WTC11 (cell line): ENCODE measurements around the gene INO80.

ENCODE experiments used
- USF1 ChIP-seq: sonication (generic); formaldehyde crosslinking; IDR thresholded peaks from 2 replicates; pipeline ENCODE4 v1.8.0; 2022; ENCODE audit warnings: mild to moderate bottlenecking, missing genetic modification reagents
- USF2 ChIP-seq: sonication (generic); formaldehyde crosslinking; IDR thresholded peaks from 2 replicates; pipeline ENCODE4 v1.8.1; 2023; ENCODE audit warnings: mild to moderate bottlenecking, missing genetic modification reagents, moderate library complexity
- ZBTB43 ChIP-seq: sonication (generic); formaldehyde crosslinking; IDR thresholded peaks from 2 replicates; pipeline ENCODE4 v1.8.1; 2023; ENCODE audit warnings: mild to moderate bottlenecking, missing genetic modification reagents

- TF ChIP-seq USF2 (CRISPR knock-in tag) (no peak), USF1 (CRISPR knock-in tag) (no peak), ZBTB43 (no peak)
Measured at GRCh38 chr15:41028853-41029252, 87.2 kb downstream of the INO80 start.
